Measurements from ENCODE around the gene PTBP2. TPM values are rescaled to one million over a fixed set of nuclear protein-coding genes. Genes with fewer than 3 reads are reported as not detected.

The PTBP2 gene
- total RNA-seq, 1 donor from 2014 or later = 95.9 TPM

- H3K27ac ChIP-seq = no peak overlapping the region
- intact Hi-C loops (cut with DNase I) = no loop called here
- H3K4me1 ChIP-seq = peaks cover 0 to 7% of the 10 kb centered on the region in 2 donors
Measured at GRCh38 chr1:96730574-96731298, 9.2 kb downstream of the PTBP2 start.

DNA sequence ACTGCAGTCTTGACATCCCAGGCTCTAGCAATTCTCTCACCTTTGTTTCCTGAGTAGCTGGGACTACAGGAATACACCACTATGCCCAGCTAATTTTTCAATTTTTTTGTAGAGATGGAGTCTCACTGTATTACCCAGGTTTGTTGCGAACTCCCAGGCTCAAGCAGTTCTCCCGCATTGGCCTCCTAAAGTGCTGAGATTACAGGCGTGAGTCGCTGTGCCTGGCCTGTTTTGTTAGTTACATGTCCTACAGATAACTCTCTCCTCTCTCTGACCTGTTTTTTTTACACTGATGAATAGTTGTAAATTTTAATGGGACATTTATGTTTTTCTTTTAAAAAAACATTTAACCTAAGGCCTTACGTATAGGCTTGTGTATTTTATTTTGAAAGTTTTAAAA lies 19.8 kb downstream of the PTBP2 start:
- intact Hi-C loops (cut with DNase I) = no loop called here

More at GRCh38 chr1:96730574-96731298, 9.2 kb downstream of the PTBP2 start:
- Histone ChIP-seq H3K27me3 (no peaks in the 10 kb centered on the region), H3K9me3 (no peaks in the 10 kb centered on the region), H3K4me3 (no peak overlapping the region), H3K36me3 (peaks cover 5 to 36% of the 10 kb centered on the region in 2 donors)
- TF ChIP-seq, protein P1, sequence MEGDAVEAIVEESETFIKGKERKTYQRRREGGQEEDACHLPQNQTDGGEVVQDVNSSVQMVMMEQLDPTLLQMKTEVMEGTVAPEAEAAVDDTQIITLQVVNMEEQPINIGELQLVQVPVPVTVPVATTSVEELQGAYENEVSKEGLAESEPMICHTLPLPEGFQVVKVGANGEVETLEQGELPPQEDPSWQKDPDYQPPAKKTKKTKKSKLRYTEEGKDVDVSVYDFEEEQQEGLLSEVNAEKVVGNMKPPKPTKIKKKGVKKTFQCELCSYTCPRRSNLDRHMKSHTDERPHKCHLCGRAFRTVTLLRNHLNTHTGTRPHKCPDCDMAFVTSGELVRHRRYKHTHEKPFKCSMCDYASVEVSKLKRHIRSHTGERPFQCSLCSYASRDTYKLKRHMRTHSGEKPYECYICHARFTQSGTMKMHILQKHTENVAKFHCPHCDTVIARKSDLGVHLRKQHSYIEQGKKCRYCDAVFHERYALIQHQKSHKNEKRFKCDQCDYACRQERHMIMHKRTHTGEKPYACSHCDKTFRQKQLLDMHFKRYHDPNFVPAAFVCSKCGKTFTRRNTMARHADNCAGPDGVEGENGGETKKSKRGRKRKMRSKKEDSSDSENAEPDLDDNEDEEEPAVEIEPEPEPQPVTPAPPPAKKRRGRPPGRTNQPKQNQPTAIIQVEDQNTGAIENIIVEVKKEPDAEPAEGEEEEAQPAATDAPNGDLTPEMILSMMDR (IDR thresholded peaks at IDR 0.05) = no peak
- no peak for DNase-seq (ENCODE audit: low spot score in 2 of 2)

GRCh38 chr1:96746440-96747420 lies 25.1 kb downstream of the PTBP2 start:
- Histone ChIP-seq H3K4me1 (no peaks in the 10 kb centered on the region), H3K4me3 (no peak overlapping the region), H3K9me3 (no peaks in the 10 kb centered on the region), H3K36me3 (peaks cover 1 to 4% of the 10 kb centered on the region in 2 donors), H3K27me3 (no peaks in the 10 kb centered on the region), H3K27ac (no peak overlapping the region)
- TF ChIP-seq, protein P1 (IDR thresholded peaks at IDR 0.05) = no peak
- intact Hi-C loops (cut with DNase I) = no loop called here
- no peak for DNase-seq (ENCODE audit: low spot score in 2 of 2)

More for the DNA sequence above, 19.8 kb downstream of the PTBP2 start:
- DNase-seq (ENCODE audit: low spot score in 2 of 2) = no peak
- no peaks in the 10 kb centered on the region for H3K4me1 ChIP-seq
- H3K27ac ChIP-seq = no peak overlapping the region
- no peaks in the 10 kb centered on the region for H3K9me3 ChIP-seq
- TF ChIP-seq, protein P1 (IDR thresholded peaks at IDR 0.05) = no peak
- H3K36me3 ChIP-seq = peaks cover 0 to 4% of the 10 kb centered on the region in 2 donors
- H3K27me3 ChIP-seq = no peaks in the 10 kb centered on the region
- H3K4me3 ChIP-seq = no peak overlapping the region

- peaks cover 9% of the 10 kb centered on the region in 2 donors for H3K36me3 ChIP-seq
- H3K27ac ChIP-seq = no peak overlapping the region
- TF ChIP-seq, protein P1 (IDR thresholded peaks at IDR 0.05) = no peak
- no peaks in the 10 kb centered on the region for H3K27me3 ChIP-seq
- intact Hi-C loops (cut with DNase I) = no loop called here
- no peak overlapping the region for H3K4me3 ChIP-seq
- H3K4me1 ChIP-seq = no peaks in the 10 kb centered on the region
- DNase-seq (ENCODE audit: low spot score in 2 of 2) = no peak
- no peaks in the 10 kb centered on the region for H3K9me3 ChIP-seq
Measured at GRCh38 chr1:96747565-96747964, 26.0 kb downstream of the PTBP2 start.

- no peak overlapping the region for H3K4me3 ChIP-seq
- H3K36me3 ChIP-seq = peaks cover 14% of the 10 kb centered on the region in 2 donors
- no peaks in the 10 kb centered on the region for H3K27me3 ChIP-seq
- no peak for DNase-seq (ENCODE audit: low spot score in 2 of 2)
- H3K9me3 ChIP-seq = no peaks in the 10 kb centered on the region
- H3K4me1 ChIP-seq = no peaks in the 10 kb centered on the region
- TF ChIP-seq, protein P1 (IDR thresholded peaks at IDR 0.05) = no peak
- no peak overlapping the region for H3K27ac ChIP-seq
- intact Hi-C loops (cut with DNase I) = loop anchor here (2.0 kb wide), 1 partner anchor 61 kb away; no protein-coding TSS in a partner anchor
Measured at GRCh38 chr1:96748078-96748477, 26.5 kb downstream of the PTBP2 start.
